ENCODE data around the gene GTSE1.

The GTSE1 gene

DNA sequence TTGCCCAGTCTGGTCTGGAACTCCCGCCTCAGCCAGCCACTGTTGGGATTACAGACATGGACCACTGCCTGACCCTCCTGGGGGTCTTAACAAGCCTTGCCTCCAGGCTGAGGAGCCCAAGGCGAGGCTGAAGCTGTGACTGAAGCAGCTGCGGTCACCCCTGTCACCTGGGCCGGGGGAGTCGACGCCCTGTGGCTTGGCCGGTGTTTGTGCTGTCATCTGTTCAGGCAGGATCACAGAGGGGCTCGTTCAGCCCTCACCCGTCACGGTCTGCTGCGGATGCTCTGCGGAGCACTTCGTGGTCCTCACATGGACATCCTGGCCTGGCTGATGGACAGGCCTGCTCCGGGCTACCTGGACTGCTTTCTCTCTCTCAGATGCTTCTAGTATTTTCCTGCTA is 62.7 kb downstream of the GTSE1 start:
- in situ Hi-C loops (cut with HindIII; ENCODE audit: low sequenced_read_pairs), result no loop called here
- H3K4me3 ChIP-seq (ENCODE audit: low read depth, low read length), result no peak overlapping the region
- DNase-seq (ENCODE audit: low read depth), result no peak
- TF ChIP-seq, protein P1, sequence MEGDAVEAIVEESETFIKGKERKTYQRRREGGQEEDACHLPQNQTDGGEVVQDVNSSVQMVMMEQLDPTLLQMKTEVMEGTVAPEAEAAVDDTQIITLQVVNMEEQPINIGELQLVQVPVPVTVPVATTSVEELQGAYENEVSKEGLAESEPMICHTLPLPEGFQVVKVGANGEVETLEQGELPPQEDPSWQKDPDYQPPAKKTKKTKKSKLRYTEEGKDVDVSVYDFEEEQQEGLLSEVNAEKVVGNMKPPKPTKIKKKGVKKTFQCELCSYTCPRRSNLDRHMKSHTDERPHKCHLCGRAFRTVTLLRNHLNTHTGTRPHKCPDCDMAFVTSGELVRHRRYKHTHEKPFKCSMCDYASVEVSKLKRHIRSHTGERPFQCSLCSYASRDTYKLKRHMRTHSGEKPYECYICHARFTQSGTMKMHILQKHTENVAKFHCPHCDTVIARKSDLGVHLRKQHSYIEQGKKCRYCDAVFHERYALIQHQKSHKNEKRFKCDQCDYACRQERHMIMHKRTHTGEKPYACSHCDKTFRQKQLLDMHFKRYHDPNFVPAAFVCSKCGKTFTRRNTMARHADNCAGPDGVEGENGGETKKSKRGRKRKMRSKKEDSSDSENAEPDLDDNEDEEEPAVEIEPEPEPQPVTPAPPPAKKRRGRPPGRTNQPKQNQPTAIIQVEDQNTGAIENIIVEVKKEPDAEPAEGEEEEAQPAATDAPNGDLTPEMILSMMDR (IDR thresholded peaks at IDR 0.05; ENCODE audit: low read depth, low read length, missing control alignments), result no peak

GRCh38 chr22:46360097-46360496 is 63.4 kb downstream of the GTSE1 start:
- in situ Hi-C loops (cut with HindIII; ENCODE audit: low sequenced_read_pairs), result no loop called here
- H3K4me3 ChIP-seq (ENCODE audit: low read depth, low read length), result no peak overlapping the region
- no peak for DNase-seq (ENCODE audit: low read depth)
- TF ChIP-seq, protein P1 (IDR thresholded peaks at IDR 0.05; ENCODE audit: low read depth, low read length, missing control alignments), result no peak

DNA sequence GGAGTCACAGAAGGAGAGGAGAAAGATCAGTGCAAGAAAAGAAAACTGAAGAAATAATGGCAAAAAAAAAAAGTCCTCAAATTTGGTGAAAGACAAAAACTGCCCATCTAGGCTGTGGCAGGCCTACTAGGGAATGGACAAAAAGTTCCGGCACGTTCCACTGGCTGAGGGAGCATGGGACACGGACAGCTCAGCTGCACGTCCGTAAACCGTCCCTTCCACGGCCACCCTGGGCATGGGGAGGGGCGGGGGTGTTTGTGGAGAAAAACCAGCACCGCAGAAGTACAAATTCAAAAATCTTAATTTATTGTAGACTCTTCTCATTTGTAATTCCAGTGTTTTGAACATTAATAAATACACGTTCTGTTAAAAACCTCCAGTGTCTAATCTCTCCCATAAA is 64.2 kb downstream of the GTSE1 start:
- in situ Hi-C loops (cut with HindIII; ENCODE audit: low sequenced_read_pairs), result no loop called here
- DNase-seq (ENCODE audit: low read depth), result no peak
- TF ChIP-seq, protein P1 (IDR thresholded peaks at IDR 0.05; ENCODE audit: low read depth, low read length, missing control alignments), result no peak
- no peak overlapping the region for H3K4me3 ChIP-seq (ENCODE audit: low read depth, low read length)

DNA sequence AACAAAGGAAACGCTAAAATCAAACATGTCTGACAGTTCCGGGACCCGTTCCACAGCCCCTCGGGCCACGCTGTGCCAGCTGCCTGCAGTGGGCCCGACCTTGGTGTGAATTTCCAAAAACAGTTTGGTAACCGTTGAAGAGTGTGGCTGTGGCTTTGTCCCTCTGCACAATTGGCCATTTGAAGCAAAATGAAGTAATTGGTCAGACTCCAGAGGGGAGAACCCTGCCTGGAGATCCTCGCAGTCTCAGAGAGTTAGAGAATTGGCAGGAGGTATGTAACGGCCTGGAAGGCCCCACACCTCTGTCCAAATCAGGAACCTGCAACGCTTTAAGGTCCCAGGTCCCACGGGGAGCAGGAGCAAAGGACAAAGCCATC is 65.1 kb downstream of the GTSE1 start:
- H3K4me3 ChIP-seq (ENCODE audit: low read depth, low read length), result no peak overlapping the region
- no peak for DNase-seq (ENCODE audit: low read depth)
- in situ Hi-C loops (cut with HindIII; ENCODE audit: low sequenced_read_pairs), result no loop called here
- TF ChIP-seq, protein P1 (IDR thresholded peaks at IDR 0.05; ENCODE audit: low read depth, low read length, missing control alignments), result no peak

- H3K4me3 ChIP-seq (ENCODE audit: low read depth, low read length), result no peak overlapping the region
- TF ChIP-seq, protein P1 (IDR thresholded peaks at IDR 0.05; ENCODE audit: low read depth, low read length, missing control alignments), result no peak
- DNase-seq (ENCODE audit: low read depth), result no peak
- in situ Hi-C loops (cut with HindIII; ENCODE audit: low sequenced_read_pairs), result no loop called here
Observed at GRCh38 chr22:46362203-46362933, 65.7 kb downstream of the GTSE1 start.

- H3K4me3 ChIP-seq (ENCODE audit: low read depth, low read length), result no peak overlapping the region
- TF ChIP-seq, protein P1 (IDR thresholded peaks at IDR 0.05; ENCODE audit: low read depth, low read length, missing control alignments), result no peak
- in situ Hi-C loops (cut with HindIII; ENCODE audit: low sequenced_read_pairs), result no loop called here
- DNase-seq (ENCODE audit: low read depth), result no peak
Observed at GRCh38 chr22:46362934-46363515, 66.4 kb downstream of the GTSE1 start.
